Hindlimb muscle (tissue), 1 donor: ENCODE data around the gene C8A. TPM values are rescaled to one million over a fixed set of nuclear protein-coding genes. Genes with fewer than 3 reads are reported as not detected.

Experiments used
- DNase-seq: peaks from one replicate; pipeline ENCODE4 v3.0.0-alpha.2; 2013
- polyA plus RNA-seq: library from polyadenylated mRNA; unstranded; fragments of 120-200 nt; gene quantifications from one replicate; pipeline ENCODE4 v1.2.1, GENCODE V29; 2013; ENCODE audit not compliant: insufficient read length

The C8A gene
- polyA plus RNA-seq, 1 donor = not detected

GRCh38 chr1:56894014-56894413, 39.4 kb downstream of the C8A start:
- DNase-seq = no peak

- no peak for DNase-seq
These were observed 42.8 kb downstream of the C8A start for GRCh38 chr1:56897150-56898004.

GRCh38 chr1:56898005-56898373, 43.4 kb downstream of the C8A start:
- DNase-seq = no peak

- DNase-seq = no peak
These were observed 44.3 kb downstream of the C8A start for GRCh38 chr1:56898879-56899278.

- no peak for DNase-seq
These were observed 47.1 kb downstream of the C8A start for GRCh38 chr1:56901716-56902115.

GRCh38 chr1:56903778-56904177, 49.2 kb downstream of the C8A start:
- no peak for DNase-seq

GRCh38 chr1:56904663-56905397, 50.2 kb downstream of the C8A start:
- DNase-seq = no peak

- no peak for DNase-seq
These were observed 51.1 kb downstream of the C8A start for GRCh38 chr1:56905667-56906066.

GRCh38 chr1:56908619-56909221, 54.1 kb downstream of the C8A start:
- no peak for DNase-seq

- no peak for DNase-seq
These were observed 55.9 kb downstream of the C8A start for GRCh38 chr1:56910441-56910985.

- no peak for DNase-seq
These were observed 56.7 kb downstream of the C8A start for GRCh38 chr1:56911098-56911938.

- DNase-seq = no peak
These were observed 57.7 kb downstream of the C8A start for GRCh38 chr1:56912325-56912724.

- no peak for DNase-seq
These were observed 61.4 kb downstream of the C8A start for GRCh38 chr1:56915960-56916359.

- no peak for DNase-seq
These were observed 62.0 kb downstream of the C8A start for GRCh38 chr1:56916630-56917029.

GRCh38 chr1:56917356-56917755, 62.8 kb downstream of the C8A start:
- peak; percentile 7 for DNase-seq

- no peak for DNase-seq
These were observed 66.0 kb downstream of the C8A start for GRCh38 chr1:56920591-56921001.

GRCh38 chr1:56921479-56921878, 66.9 kb downstream of the C8A start:
- no peak for DNase-seq

GRCh38 chr1:56922070-56922469, 67.5 kb downstream of the C8A start:
- no peak for DNase-seq

GRCh38 chr1:56922507-56922906, 67.9 kb downstream of the C8A start:
- DNase-seq = no peak

- no peak for DNase-seq
These were observed 68.6 kb downstream of the C8A start for GRCh38 chr1:56923201-56923600.

- DNase-seq = no peak
These were observed 69.5 kb downstream of the C8A start for GRCh38 chr1:56924116-56924515.

- no peak for DNase-seq
These were observed 70.6 kb downstream of the C8A start for GRCh38 chr1:56925193-56925592.
